HG03103 (cell line): ENCODE measurements around the gene IFNA6.
"Not testable (repeated sequence)": the region's sequence is repeated elsewhere in the genome, so short reads cannot be mapped to it uniquely, and the experiment has no call there.

Experiments
- ATAC-seq: cut with Tn5 transposase; IDR thresholded peaks from one replicate; pipeline ENCODE4 v1.9.1; 2021; ENCODE audit warnings: low read depth; ENCODE audit not compliant: unreplicated experiment

Gene IFNA6

DNA sequence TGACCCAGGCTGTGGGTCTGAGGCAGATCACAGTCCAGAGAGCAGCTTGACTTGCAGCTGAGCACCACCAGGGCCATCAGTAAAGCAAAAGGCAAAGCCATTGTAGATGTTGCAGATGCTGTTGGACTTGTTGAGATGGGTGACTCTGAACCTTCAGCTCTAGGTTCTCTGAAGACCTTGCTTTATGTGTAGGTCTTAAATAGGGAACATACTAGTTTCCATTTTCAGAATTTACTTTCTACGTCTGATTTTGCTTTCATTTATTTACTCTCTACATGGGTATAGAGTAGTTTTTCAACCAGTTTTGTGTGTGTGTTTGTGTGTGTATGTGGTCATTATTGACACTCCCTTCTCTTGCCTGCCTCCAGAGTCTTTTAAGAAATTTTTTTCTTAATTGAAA is at the start of gene IFNA6:
IFNA6 (minus strand) TSS at position 101 of the 400 bp plus-strand sequence; CDS start at position 101, 0 bp downstream.
- no peak for ATAC-seq

DNA sequence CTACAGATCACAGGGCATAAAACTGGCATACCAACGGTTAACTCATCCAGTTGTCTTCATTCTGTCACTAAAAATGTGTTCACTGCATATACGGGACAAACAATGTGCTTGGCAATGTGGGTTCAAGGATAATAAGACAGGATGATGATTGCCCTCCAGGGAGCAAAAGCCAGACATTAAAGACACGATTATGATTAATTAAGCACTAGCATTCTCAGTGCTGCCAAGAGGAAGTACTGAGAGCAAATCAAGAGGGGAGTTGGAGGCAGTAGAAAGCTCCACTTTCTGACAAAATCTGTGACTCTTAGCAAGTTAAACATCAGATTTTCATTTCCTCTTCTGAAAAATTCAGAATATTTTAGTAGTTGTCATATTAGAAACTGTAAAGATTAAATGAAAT is 49.3 kb upstream of the IFNA6 start:
- ATAC-seq: no peak

DNA sequence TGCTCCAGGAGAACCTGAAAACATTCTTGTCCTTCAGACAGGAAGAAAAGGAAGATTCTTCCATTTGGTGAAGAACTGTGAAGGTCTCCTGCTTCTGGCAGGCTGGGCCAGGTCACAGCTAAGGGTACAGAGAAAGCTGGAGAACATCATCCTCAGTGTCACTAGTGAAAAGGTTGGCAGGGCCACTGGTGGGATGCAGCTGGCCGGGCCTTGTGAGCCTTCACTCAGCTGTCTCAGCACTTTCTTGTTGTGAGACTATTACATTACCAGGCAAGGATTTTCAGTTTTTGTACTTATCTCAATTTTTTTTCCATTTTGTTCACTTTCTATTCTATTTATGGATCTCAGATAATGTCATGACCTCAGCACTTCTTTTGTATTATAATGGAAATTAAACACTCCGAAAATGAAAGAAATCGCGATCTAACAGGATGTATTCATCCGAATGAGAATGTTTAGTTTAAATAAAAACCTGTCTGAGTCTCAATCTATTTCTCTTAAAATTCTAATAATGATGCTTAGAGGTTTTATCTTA is 48.3 kb upstream of the IFNA6 start:
- no peak for ATAC-seq

DNA sequence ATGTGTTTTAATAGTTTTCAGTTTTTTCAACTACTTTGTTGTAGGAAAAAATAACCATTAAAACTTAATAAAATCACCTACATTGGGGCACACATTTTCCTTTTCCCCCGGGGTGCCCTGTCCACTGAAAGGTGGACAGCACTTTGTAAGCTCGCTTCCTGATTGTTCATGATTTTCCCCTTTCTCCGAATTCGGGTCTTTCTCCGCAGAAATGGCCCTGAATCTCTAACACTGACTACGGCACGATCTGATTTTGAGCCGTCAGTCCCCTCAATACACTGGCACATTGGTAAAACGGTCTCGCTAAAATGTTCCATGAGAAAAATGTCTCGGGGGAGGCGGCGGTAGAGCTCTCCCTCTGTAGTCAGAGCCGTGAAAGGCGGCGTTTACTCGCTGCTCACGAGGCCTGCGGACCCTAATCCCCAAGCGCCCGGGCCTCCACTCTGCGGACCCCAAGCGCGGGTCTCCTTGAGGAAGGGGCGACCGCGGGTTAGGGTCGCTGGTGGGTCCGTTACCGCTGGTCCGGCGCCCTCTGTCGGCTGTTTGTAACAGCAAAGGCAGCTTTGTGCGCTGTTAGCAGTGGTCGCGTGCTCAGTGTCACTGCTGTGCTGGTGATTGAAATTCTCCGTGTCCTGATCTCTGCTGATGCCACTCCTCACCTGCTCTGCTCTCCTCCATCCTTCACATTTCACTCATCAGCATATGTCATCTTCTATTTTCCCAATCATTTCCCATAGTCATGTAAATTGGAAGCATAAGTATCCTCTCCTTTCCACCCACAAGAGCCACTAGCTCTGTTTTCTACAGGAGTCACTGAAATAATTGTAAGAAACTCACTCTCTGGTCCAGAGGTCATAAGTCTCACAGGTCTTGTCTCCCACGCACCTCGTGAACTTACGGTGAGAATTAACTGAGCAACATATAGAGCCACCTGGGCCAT is 45.4 kb upstream of the IFNA6 start:
- ATAC-seq: peak; percentile 67

DNA sequence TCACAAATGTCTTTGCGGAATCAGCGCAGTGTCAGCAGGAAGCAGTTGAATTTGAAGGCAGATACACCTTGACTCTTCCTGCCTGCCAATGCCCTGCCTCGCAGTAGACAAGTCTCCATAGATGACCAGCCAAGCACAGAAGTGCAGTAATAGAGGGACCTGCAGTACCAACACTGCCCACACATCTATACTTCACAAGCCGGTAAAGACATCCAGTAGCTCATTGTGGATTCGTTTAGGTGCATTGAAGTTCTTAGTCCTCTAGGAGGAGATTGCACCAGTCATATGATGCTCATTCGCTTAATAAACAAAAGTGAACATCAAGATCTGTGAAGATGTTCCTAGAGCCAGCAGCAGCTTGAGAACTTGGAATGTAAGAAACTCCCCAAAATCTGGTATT is 41.6 kb upstream of the IFNA6 start:
- ATAC-seq: peak; percentile 76

DNA sequence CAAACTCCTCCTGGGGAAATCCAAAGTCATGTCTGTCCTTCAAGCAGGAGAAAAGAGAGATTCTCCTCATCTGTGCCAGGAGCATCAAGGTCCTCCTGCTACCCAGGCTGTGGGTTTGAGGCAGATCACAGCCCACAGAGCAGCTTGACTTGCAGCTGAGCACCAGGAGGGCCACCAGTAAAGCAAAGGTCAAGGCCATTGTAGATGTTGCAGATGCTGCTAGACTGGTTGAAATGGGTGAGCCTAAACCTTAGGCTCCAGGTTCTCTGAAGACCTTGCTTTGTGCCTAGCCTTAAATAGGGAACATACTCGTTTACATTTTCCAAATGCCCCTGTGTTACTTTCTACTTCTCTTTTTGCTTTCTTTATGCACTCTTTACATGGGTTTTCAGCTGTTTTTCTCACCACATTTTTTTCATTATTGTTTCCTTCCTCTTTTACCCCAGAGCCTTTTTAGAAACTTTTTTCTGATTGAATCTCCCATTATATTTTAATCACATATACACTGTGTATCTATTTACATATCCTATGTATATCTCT is 34.5 kb upstream of the IFNA6 start, which contains the start of gene IFNA2:
IFNA2 (minus strand) TSS at position 268 of the 540 bp plus-strand sequence; CDS start at position 199, 69 bp downstream.
- no peak for ATAC-seq

DNA sequence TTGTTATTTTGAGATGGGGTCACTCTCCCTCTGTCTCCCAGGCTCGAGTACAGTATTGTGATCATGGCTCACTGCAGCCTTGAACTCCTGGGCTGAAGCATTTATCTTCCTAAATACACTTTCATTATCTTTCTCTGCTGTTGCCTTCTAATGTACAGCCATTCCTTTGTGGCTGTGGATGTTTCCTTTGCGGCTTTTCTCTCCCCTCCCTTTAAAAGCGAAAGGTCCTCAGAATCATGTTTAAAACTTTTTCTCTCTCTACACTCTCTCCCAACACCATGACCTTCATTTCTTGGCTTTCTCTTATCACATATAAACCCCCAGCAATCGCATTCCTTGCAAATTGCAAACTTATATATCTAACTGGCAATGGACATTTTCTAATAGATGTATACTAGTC is 32.9 kb upstream of the IFNA6 start:
- no peak for ATAC-seq

DNA sequence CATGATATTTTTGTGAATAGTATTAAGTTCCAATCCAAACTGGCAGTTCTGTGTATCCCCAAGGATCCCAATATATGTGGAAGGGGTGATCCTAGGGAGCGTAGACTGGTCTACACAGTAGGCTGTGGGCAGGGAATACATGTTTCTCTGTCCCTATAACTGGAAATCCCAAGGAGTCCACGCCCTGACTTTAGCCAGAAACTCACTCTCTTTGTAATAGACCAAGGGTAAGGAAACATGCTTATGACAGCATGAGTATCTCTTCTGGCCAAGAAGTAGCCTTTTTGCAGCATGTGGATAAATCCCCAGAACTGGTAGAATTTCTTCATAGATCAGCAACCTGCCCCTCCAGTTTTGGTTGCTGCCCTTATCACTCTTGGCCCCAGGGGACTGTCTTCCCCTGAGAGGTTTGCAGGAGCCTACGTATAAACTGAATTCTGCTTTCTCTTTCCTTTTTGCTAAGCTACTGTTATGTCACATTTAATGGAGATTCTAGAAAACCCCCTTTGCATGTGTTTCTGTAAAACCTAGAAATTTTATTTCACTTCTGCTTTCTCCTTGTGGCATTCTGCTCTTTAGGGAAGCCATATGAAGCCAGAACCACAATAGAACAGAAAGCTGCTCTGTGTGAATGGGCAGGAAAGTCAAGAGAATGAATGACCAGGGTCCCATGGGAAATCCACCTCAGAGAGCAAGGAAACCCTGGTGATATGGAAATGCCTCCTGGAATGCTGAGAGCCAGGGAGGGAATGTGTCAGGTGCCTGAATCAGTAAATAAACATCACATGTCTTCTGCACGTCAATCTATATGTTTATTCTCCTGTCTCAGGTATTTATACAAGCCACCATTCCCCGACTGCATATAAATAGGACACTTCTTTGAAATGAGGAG is 31.0 kb upstream of the IFNA6 start:
- ATAC-seq: peak; percentile 97

DNA sequence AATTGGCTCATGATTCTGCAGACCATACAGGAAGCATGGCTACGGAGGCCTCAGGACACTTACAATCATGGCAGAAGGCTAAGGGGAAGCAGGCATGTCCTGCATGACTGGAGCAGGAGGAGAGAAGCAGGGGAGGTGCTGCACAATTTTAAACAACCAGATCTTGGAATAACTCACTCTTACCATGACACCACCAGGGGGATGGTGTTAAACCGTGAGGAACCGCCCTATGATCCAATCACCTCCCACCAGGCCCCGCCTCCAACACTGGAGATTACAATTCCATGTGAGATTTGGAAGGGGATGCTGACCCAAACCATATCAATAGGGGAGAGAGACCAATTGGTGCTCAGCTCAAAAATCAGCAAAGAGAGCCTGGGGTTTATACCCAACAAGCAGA is 20.8 kb upstream of the IFNA6 start:
- not testable (repeated sequence) for ATAC-seq

DNA sequence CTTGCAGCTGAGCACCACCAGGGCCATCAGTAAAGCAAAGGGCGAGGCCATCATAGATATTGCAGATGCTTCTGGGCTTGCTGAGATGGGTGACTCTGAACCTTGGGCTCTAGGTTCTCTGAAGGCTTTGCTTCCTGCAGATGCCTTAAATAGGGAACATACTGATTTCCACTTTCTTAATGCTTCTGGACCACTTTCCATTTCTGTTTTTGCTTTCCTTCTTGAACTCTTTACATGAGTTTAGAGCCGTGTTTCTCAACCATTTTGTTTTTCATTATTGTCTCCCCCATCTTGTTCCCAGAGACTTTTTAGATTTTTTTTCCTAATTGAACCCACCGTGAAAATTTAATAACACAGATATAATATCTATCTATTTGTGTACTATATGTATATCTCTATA is 17.3 kb upstream of the IFNA6 start, which contains the start of gene IFNA13:
IFNA13 (minus strand) TSS at position 101 of the 400 bp plus-strand sequence; CDS start at position 54, 47 bp downstream.
- ATAC-seq: no peak

DNA sequence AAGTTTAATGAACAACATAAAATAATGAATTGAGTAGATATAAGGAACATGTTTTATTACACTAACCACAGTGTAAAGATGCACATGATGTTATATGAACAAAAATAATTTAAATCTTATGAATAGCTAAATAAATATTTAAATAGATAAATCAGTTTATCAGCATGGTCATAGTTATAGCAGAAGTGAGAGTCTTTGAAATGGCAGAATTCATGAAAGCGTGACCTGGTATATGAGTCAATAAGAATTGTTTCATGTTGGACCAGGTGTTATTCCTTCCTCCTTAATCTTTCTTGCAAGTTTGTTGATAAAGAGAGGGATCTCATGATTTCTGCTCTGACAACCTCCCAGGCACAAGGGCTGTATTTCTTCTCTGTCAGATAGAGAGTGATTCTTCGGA is 16.5 kb upstream of the IFNA6 start:
- ATAC-seq: peak; percentile 85

DNA sequence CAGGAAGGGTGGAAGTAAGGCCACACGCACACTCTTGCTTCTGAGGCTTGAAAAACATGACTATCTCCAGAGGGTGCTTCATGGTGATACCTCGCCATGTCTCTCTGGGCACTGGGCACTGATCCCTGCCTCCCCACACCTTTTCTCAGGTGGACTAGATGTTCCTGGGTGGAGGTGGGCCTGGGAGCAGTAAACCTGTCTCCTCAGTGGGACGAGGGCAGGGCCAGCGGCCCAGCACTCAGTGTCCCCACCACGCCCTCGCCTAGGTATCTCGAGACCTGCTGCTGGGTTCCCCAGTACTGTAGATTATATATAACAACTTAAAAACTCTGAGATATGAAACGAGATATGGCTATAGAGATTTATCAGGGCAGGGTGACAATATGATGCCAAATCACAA is 11.6 kb upstream of the IFNA6 start:
- ATAC-seq: no peak

DNA sequence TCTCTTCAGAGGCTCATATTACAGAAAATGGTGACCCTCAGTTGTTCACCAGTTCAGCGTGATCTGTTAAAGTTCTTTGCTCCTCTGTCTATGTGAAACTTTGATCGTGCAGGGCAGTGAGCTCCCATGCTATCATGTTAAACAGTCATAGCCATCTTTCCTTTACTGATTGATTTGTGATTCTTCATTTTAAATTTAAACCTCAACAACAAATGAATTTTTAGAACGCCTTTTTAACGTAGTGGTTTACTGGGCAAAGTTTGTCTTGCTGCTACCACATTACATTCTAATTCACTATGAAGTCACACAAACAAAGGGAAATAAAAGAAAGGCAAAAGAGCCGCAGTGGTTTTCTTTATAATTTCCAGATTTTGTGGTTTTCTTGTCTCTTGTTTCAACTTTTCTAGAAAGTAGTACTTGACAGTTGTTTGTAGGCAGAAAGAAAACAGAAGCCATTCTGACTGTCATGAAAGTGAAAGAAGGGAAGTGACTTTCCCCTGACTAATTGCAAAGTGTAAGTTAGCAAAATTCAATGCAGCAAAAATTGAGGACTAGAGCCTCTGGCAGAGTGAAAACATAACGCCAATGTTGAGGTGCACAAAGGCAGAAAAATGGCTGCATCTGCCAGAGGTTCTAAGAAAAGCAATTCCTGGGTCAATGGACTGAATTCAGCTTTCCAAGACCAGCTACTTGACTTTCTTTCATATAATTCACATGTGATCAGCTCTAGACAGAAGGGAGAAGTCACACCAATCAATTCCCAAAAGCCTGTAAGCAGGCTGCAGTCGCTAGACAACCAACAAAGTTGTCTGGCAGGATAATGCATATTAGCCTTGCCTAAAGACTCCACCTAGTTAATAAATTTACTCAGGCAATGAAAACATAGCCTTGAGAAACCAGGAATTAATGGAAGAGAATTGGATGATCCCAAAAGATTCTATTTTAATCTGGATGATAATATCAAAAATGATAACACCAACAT is 7.1 kb upstream of the IFNA6 start:
- ATAC-seq: peak; percentile 88

DNA sequence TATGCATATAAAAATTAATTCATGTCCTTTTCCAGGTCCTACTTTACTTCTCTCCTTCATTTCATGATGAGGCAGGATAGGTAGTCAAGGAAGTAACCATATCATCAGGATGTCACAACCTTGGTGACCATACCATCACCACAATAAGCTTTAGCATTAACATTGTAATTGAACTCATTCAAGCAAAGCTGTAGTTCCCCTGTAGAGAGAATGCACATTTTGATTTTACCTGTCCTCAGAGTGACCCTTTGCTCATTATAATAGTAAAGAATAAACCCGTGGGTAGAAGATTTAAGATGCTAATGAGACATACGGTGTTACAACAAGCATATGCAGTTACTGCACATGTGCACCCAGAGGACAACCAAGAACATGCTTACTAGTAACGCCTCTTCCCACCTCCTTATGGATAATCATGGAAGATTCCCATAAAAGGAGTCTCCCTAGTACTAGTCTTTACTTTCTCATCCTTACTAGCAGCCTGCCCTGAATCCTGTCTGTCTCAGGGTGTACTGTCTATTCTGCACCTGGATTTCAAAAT is 2.2 kb downstream of the IFNA6 start:
- ATAC-seq: no peak

DNA sequence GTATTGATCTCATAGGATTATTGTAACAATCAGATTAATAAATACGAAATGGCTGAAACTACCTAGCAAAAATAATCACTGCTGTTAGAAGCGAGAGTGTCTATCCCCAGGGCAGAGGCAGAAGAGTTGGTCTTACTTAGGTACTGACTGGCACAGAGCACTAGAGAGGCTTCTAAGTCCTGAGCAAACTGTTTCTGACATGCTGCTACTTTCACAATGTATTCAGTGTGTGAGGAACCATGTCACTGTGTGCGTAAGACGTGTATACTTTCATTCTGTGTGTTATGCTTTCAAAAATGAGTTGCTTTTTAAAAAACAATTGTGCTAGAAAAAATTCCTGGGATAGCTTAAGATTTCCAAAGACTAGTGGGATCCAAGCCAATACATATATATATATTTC is 10.0 kb downstream of the IFNA6 start:
- no peak for ATAC-seq

DNA sequence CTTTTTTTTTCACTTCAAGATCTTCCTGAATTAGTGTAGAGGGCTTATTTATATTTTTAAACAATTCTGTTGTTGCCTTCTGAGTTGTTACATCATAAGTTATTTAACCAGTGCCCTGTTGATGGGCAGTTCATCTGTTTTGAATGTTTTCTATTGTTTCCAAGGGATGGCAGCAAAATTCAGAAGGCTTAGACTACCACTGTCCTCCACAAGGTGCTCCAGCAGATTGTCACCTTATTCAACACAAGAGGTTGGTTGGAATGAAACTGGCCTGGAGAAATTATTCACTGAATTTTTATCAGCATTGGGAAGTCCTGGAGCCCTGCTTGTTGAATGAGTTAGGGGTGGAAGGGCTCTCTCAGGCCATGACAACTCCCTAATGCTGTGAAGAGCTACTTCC is 14.2 kb downstream of the IFNA6 start:
- ATAC-seq: no peak

DNA sequence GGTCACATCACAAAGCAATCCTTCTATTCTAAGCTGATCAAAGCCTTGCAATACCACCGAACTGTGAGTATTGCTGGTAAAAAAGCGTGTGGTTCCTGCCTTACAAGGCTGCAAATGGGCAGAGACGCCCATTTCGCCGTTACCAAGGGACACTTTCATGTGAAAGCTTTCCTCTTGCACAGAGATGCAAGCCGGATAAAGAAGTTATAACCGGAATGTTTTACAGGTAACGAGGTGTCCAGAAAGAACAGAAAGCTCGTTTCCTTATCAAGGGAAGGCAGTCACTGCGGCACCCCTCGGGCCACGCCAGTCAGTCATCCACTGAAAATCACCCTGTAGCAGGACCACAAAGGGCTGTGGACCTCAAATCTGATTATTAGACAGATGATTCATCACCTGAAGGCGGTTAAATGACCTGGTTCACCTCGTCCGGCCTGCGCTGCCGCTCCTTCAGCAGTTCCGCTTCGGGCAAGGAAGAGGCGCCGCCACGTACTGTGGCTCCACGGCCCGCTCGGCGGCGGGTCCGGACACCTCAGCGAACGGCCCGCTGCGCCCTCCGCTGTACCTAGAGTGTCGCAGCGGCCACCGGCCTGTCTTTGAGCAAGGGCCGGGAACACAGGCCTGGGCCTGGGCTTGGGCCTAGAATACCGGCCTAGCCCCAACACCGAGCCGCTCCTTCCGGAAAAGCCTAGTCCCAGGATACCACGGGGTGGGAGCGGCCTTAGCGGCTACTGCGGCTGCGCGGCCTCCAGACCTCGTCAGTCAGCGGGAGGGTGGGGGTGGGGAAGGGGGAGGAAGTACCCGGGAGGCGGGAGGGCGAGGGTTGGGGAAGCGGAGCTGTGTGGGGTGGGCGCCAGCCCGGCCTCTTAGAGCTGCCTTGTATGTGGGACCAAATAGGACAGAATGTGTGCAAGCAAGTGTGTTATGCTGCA is 15.7 kb downstream of the IFNA6 start, which contains the start of gene KLHL9:
KLHL9 (minus strand) TSS at position 704 of the 932 bp plus-strand sequence; CDS start at position 159, 545 bp downstream.
- peak; percentile 83 for ATAC-seq

DNA sequence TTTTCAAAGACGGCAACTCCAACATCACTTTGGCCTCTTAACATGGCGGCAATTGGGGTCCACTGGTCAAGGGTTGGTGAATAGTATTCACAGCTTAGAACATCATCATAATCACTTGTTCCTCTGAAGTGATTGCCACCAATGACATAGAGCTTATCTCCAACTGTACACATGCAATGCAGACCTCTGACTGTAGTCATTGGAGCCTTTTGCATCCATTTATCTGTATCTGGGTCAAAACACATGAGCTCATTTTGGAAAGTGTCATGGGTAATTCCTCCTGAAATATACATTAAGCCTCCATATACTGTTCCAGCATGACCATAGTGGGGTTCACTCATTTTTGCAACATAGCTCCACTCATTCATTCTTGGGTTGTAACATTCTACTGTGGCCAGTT is 17.5 kb downstream of the IFNA6 start:
- no peak for ATAC-seq
